ENCODE results near the gene PPP2R5E.

DNA sequence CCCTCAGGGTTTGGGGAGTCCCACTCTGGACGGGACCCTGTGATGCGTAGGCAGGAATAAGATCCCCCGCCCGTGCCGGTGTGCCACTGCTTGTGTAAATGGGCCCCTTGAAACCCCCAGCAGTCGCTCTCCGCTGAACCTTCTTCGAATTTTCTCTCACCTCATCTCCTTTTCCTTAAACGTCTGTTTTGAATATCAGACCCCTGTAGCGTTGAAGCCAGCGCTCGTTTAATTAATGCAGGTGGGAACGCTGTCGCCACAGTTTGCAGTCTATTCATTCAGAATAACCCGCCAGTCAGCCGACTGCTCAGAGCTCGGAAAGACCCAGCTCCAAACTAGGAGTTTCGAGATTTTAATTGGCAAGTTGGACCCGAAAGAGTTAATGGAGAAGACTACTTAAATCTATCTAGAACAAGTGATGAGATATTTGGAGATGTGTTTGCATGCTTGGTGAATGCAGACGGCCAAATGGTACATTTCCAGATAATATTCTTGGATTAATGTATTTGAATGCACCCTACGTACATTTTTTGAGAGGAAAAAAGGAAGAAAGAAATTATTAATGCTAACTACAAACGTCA is 739 bp upstream of the PPP2R5E start:
- no peak for TF ChIP-seq POLR2A (IDR thresholded peaks at IDR 0.05)
- TF ChIP-seq, protein P1, sequence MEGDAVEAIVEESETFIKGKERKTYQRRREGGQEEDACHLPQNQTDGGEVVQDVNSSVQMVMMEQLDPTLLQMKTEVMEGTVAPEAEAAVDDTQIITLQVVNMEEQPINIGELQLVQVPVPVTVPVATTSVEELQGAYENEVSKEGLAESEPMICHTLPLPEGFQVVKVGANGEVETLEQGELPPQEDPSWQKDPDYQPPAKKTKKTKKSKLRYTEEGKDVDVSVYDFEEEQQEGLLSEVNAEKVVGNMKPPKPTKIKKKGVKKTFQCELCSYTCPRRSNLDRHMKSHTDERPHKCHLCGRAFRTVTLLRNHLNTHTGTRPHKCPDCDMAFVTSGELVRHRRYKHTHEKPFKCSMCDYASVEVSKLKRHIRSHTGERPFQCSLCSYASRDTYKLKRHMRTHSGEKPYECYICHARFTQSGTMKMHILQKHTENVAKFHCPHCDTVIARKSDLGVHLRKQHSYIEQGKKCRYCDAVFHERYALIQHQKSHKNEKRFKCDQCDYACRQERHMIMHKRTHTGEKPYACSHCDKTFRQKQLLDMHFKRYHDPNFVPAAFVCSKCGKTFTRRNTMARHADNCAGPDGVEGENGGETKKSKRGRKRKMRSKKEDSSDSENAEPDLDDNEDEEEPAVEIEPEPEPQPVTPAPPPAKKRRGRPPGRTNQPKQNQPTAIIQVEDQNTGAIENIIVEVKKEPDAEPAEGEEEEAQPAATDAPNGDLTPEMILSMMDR (IDR thresholded peaks at IDR 0.05) = no peak

Measured in testis (tissue), 2 donors.